K562 (cell line): Measurements from ENCODE around the gene ZNF668. TPM values are rescaled to one million over a fixed set of nuclear protein-coding genes. Genes with fewer than 3 reads are reported as not detected.
A peak's percentile ranks its signal among the peaks of the same experiment; 100 is the strongest.

Source experiments
- ASH1L ChIP-seq: fragments of 450-650 bp; IDR thresholded peaks from 2 replicates; pipeline ENCODE4 v1.6.1; 2018; ENCODE audit warnings: borderline replicate concordance, mild to moderate bottlenecking, low read depth; ENCODE audit not compliant: partially characterized antibody
- CTCF ChIP-seq, 3 experiments: IDR thresholded peaks in 2 of 3; conservative IDR thresholded peaks in 1 of 3; 2 replicates each; pipeline ENCODE4 v1.5.1; 2011 to 2012; ENCODE audit warnings: low read length in 3 of 3, mild to moderate bottlenecking in 3 of 3, control low read depth in 2 of 3, improper control_type of control experiment in 1 of 3, inconsistent platforms in 1 of 3, low read depth in 1 of 3, mixed read lengths in 1 of 3, moderate library complexity in 1 of 3; ENCODE audit not compliant: insufficient read depth in 2 of 3
- ELK1 ChIP-seq: sonication (generic); formaldehyde crosslinking; IDR thresholded peaks from 2 replicates; pipeline ENCODE4 v1.8.1; 2022; ENCODE audit warnings: missing genetic modification reagents
- ESRRA ChIP-seq: fragments of 450-650 bp; IDR thresholded peaks from 2 replicates; pipeline ENCODE4 v1.6.1; 2014; ENCODE audit warnings: low read depth, mild to moderate bottlenecking, moderate library complexity, borderline replicate concordance
- RERE ChIP-seq: sonication (generic); formaldehyde crosslinking; IDR thresholded peaks from 2 replicates; pipeline ENCODE4 v1.8.0; 2023; ENCODE audit warnings: missing genetic modification reagents, mild to moderate bottlenecking, borderline replicate concordance
- SMARCE1 ChIP-seq: fragments of 450-650 bp; IDR thresholded peaks from 2 replicates; pipeline ENCODE4 v1.7.1; 2016; ENCODE audit warnings: mild to moderate bottlenecking
- SREBF1 ChIP-seq: fragments of 150-350 bp; IDR thresholded peaks from 2 replicates; pipeline ENCODE4 v1.6.1; 2014; ENCODE audit warnings: antibody characterized with exemption, low read depth, low read length, borderline replicate concordance
- SRSF9 ChIP-seq: fragments of 200-400 bp; formaldehyde crosslinking; IDR thresholded peaks from 2 replicates; pipeline ENCODE4 v1.6.1; 2017; ENCODE audit warnings: low read depth, low read length, borderline replicate concordance
- ZBTB33 ChIP-seq: sonication (generic); formaldehyde crosslinking; IDR thresholded peaks from 2 replicates; pipeline ENCODE4 v1.8.1; 2023; ENCODE audit warnings: mild to moderate bottlenecking, missing genetic modification reagents
- ZNF354B ChIP-seq: fragments of 250-450 bp; sonication (Bioruptor Pico); IDR thresholded peaks from 2 replicates; pipeline ENCODE4 v1.4.0; 2020
- ZNF655 ChIP-seq: fragments of 250-450 bp; sonication (Bioruptor Pico); IDR thresholded peaks from 2 replicates; pipeline ENCODE4 v1.5.0; 2021
- polyA plus RNA-seq, 8 experiments: library from polyadenylated mRNA; depleted of rRNA in 4 of 8; stranded (reverse) in 5 of 8; unstranded in 3 of 8; fragments of >200 nt; fragmentation: Nextera tagmentation in 2 of 8; fragmentation: Illumina TruSeq in 1 of 8; extraction: Ambion mirVana in 2 of 8; extraction: Trizol in 1 of 8; gene quantifications; 2 replicates each; pipeline versions ENCODE4 v1.2.1 to v1.2.3, GENCODE V29; 2011 to 2014; ENCODE audit warnings: inconsistent platforms in 1 of 8, missing spikeins in 1 of 8
- total RNA-seq, 7 experiments: library from RNA; depleted of rRNA in 6 of 7; stranded (reverse); fragments of >200 nt in 6 of 7; fragmentation: Illumina TruSeq in 2 of 7; extraction: Trizol in 2 of 7; gene quantifications; 2 replicates each; pipeline versions ENCODE4 v1.2.1 to v1.2.3, GENCODE V29; 2011 to 2021; ENCODE audit warnings: low replicate concordance in 1 of 7

Gene ZNF668
- total and polyA plus RNA-seq, 9 of the 15 experiments (the other 6 are each of a cell fraction or from before 2014, with no cell fraction given), result 0.04 to 15.3 (median 3.8) TPM; not detected in 1

- no peak for TF ChIP-seq ZNF655 (CRISPR knock-in tag)
- peak; percentile 59 for TF ChIP-seq SMARCE1
- peak; percentile 60; the same call in 1 of the 2 replicates for TF ChIP-seq ZBTB33
- TF ChIP-seq ELK1 (CRISPR knock-in tag), result no peak
- TF ChIP-seq SREBF1, result peak; percentile 97
- peak; percentile 90 for TF ChIP-seq ESRRA
- no peak for TF ChIP-seq RERE (CRISPR knock-in tag)
- no peak; a peak in 1 of 6 replicates for TF ChIP-seq CTCF (IDR thresholded peaks at IDR 0.05 in 2 of 3, conservative IDR thresholded peaks at IDR 0.05 in 1 of 3; ENCODE audit: insufficient read depth in 2 of 3, low read depth in 1 of 3, low read length in 3 of 3)
- TF ChIP-seq SRSF9, result no peak
- TF ChIP-seq ASH1L, result peak; percentile 85
- no peak for TF ChIP-seq ZNF354B (CRISPR knock-in tag)
These were observed 41.0 kb downstream of the ZNF668 start, which contains the start of gene STX4 (continued) for GRCh38 chr16:31032736-31033708.
